G401 (cell line): Measurements from ENCODE around the gene RPS24. TPM values are rescaled to one million over a fixed set of nuclear protein-coding genes. Genes with fewer than 3 reads are reported as not detected.
A peak's percentile ranks its signal among the peaks of the same experiment; 100 is the strongest.
"Not testable (repeated sequence)": the region's sequence is repeated elsewhere in the genome, so short reads cannot be mapped to it uniquely, and the experiment has no call there.

Experiments
- DNase-seq: peaks from one replicate; pipeline ENCODE4 v3.0.0-alpha.2; 2015; ENCODE audit warnings: low spot score
- in situ Hi-C: cut with HindIII; loops from 2 replicates; pipeline ENCODE4 v1.10.0; 2016; ENCODE audit warnings: low sequenced_read_pairs, mixed read lengths
- total RNA-seq: library from RNA; depleted of rRNA; stranded (reverse); fragments of >200 nt; shearing (Covaris generic); gene quantifications from 2 replicates; pipeline ENCODE4 v1.2.3, GENCODE V29; 2014; rRNA removed

The RPS24 gene
- total RNA-seq, result 3,664 and 4,261 TPM in 2 replicates

- peak; percentile 98 for DNase-seq
- in situ Hi-C loops, result no loop called here
Observed at GRCh38 chr10:78033637-78034470, at the start of gene RPS24. Gene RPS24 (plus strand): TSS chr10:78033863. CDS start chr10:78033902, 39 bp downstream.

GRCh38 chr10:77984986-77985385 lies 48.7 kb upstream of the RPS24 start:
- DNase-seq, result no peak
- in situ Hi-C loops, result no loop called here

GRCh38 chr10:77987671-77988255 lies 45.9 kb upstream of the RPS24 start:
- in situ Hi-C loops, result no loop called here
- DNase-seq, result no peak

GRCh38 chr10:77989081-77989724 lies 44.5 kb upstream of the RPS24 start:
- in situ Hi-C loops, result no loop called here

GRCh38 chr10:77993620-77994019 lies 40.0 kb upstream of the RPS24 start:
- in situ Hi-C loops, result no loop called here
- DNase-seq, result no peak

More at GRCh38 chr10:77989081-77989724, 44.5 kb upstream of the RPS24 start:
- DNase-seq, result peak; percentile 91

- DNase-seq, in situ Hi-C loops: not testable (repeated sequence)
Observed at GRCh38 chr10:77998780-77999179, 34.9 kb upstream of the RPS24 start.

- DNase-seq, result no peak
Observed at GRCh38 chr10:78000206-78000605, 33.5 kb upstream of the RPS24 start.

GRCh38 chr10:78000956-78001472 lies 32.6 kb upstream of the RPS24 start:
- DNase-seq, result peak; percentile 85
- in situ Hi-C loops, result no loop called here

More at GRCh38 chr10:78000206-78000605, 33.5 kb upstream of the RPS24 start:
- in situ Hi-C loops, result no loop called here

GRCh38 chr10:78002541-78003288 lies 30.9 kb upstream of the RPS24 start:
- DNase-seq, result no peak
- in situ Hi-C loops, result no loop called here

GRCh38 chr10:78004215-78005026 lies 29.2 kb upstream of the RPS24 start:
- in situ Hi-C loops, result no loop called here
- DNase-seq, result peak; percentile 88

- no peak for DNase-seq
- in situ Hi-C loops, result no loop called here
Observed at GRCh38 chr10:78007172-78007571, 26.5 kb upstream of the RPS24 start.

GRCh38 chr10:78009662-78010061 lies 24.0 kb upstream of the RPS24 start:
- in situ Hi-C loops, result no loop called here

GRCh38 chr10:78010278-78010677 lies 23.4 kb upstream of the RPS24 start:
- in situ Hi-C loops, result no loop called here
- DNase-seq, result no peak

More at GRCh38 chr10:78009662-78010061, 24.0 kb upstream of the RPS24 start:
- DNase-seq, result no peak

GRCh38 chr10:78011065-78011464 lies 22.6 kb upstream of the RPS24 start:
- in situ Hi-C loops, result no loop called here
- DNase-seq, result no peak

- in situ Hi-C loops, result no loop called here
- no peak for DNase-seq
Observed at GRCh38 chr10:78013564-78013963, 20.1 kb upstream of the RPS24 start.

GRCh38 chr10:78015546-78015945 lies 18.1 kb upstream of the RPS24 start:
- in situ Hi-C loops, result no loop called here
- no peak for DNase-seq

GRCh38 chr10:78017856-78018255 lies 15.8 kb upstream of the RPS24 start:
- in situ Hi-C loops, result no loop called here
- no peak for DNase-seq

- in situ Hi-C loops, result no loop called here
- no peak for DNase-seq
Observed at GRCh38 chr10:78019264-78019663, 14.4 kb upstream of the RPS24 start.
